HG02870 (cell line): ENCODE results near the gene NDUFB3.
A peak's percentile ranks its signal among the peaks of the same experiment; 100 is the strongest.

Experiments
- ATAC-seq: cut with Tn5 transposase; IDR thresholded peaks from one replicate; pipeline ENCODE4 v1.9.1; 2021; ENCODE audit warnings: mild to moderate bottlenecking, moderate library complexity; ENCODE audit not compliant: unreplicated experiment

The NDUFB3 gene

DNA sequence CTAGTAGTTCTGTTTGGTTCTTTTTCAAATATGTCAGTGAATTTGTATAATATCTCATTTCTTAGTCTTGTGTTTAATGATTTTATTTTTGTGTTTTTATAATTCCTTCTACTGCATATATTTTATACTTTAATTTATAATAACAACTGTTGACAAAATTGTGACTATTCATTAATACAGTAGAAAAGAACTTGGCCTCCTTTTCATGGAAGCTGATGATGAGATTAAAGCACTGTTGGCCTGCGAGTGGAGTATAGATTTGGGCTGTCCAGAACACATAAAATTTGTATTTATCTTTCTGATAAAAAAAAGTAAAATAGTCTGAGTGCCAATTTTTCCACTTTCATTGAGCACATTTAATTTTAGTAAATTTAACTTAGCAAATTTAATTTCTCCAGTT is 56.2 kb downstream of the NDUFB3 start:
- no peak for ATAC-seq

DNA sequence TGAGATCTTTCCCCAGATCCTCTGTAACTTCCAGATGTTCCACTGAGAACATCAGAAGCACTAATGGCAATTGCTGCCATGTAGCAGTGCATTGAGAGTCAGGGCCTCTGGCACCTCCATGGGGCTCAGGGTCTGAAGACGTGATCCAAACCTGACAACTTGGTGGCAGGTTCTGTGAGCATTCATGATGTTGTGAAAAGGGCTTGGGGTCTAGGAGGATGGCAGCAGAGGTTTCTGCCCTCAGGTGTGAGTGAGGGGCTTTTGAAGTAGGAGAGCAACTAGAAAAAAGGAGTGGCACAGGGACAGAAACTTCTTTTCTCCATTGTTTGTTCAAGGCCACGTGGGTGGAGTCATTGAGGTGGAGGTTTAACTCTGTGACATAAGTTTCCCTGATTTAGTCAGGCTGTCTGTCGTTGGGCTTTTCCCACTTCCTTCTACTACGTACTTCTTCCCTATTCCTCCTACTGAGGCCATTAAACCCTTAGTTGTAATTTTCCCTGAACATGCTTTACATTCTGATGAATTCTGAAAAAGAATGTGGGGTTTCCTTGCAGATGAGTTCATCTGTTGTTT is 57.2 kb downstream of the NDUFB3 start:
- ATAC-seq: peak; percentile 20

DNA sequence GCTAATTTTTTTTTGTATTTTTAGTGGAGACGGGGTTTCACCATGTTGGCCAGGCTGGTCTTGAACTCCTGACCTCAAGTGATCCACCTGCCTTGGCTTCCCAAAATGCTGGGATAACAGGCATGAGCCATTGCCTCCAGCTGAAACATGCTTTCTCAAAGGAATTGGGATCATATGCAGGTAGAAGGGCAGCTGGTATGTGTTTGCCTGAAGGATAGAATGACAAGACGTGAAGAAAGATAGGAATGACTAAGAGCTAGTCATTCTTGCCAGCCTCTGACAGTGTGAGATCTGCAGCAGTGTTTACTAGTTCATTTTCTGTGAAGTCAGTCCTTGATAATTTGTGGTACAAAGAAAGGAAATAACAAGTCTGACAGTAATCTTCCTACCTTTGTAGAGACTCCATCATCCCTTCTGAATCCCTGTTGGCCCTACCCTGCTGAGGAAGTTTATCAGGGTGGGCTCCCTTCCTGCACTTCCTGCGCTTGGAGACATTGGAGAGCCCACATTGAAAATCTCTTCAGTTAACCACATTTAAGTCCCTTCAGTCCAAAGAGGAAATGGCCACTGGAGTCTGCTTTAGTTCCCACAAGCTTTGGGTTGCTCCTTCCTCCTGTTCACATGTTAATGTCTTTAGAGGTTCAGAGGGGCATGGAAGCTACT is 58.9 kb downstream of the NDUFB3 start:
- ATAC-seq: no peak

DNA sequence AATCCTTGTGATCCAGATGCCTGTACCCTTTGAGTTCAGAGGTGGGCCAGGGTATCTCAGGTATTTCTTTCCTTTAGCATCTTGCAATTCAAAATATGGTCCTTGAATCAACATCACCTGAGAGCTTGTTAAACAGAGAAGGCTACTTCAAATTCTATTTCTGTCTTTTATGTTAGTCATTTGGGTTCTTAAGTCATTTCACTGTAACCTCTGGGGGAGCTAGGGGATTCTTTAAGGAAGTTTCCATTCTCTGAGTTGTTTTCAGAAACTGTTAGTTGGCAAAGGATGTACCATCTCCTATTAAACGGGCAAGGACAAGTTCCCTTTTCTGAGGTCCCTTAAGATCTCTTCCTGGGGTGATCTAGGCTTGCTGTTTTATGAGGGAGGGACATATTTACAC is 60.7 kb downstream of the NDUFB3 start:
- peak; percentile 32 for ATAC-seq
